Ovary (tissue), 9 donors: ENCODE results near the gene PHB1. TPM values are rescaled to one million over a fixed set of nuclear protein-coding genes. Genes with fewer than 3 reads are reported as not detected.

Source experiments
- DNase-seq, 5 donors: peaks; one replicate each; pipeline ENCODE4 v3.0.0-alpha.2; 2019 to 2020
- H3K27ac ChIP-seq, 2 donors: fragments of 200-600 bp; one replicate each; pipeline versions ENCODE4 v1.5.1 to v1.8.0; 2019 to 2022
- H3K27me3 ChIP-seq: fragments of 200-600 bp; one replicate; pipeline ENCODE4 v1.8.0; 2022
- H3K36me3 ChIP-seq: fragments of 200-600 bp; sonication (generic); one replicate; pipeline ENCODE4 v1.5.1; 2019
- H3K4me1 ChIP-seq: one replicate; pipeline ENCODE4 v1.8.1; 2013; ENCODE audit warnings: mild to moderate bottlenecking, moderate library complexity; ENCODE audit not compliant: insufficient read depth
- H3K4me3 ChIP-seq: fragments of 200-600 bp; sonication (generic); one replicate; pipeline ENCODE4 v1.5.1; 2017
- H3K9me3 ChIP-seq, 2 donors: fragments of 200-600 bp in 1 of 2; sonication (generic) in 1 of 2; one replicate each; pipeline versions ENCODE4 v1.5.1 to v1.8.1; 2013 to 2019; ENCODE audit warnings: mild to moderate bottlenecking in 1 of 2, moderate library complexity in 1 of 2
- CTCF ChIP-seq, 3 donors: fragments of 450-650 bp in 2 of 3; fragments of 200-600 bp in 1 of 3; IDR thresholded peaks; one replicate each; pipeline versions ENCODE4 v1.5.1 to v1.8.0; 2016 to 2022; ENCODE audit warnings: antibody characterized with exemption in 3 of 3, mild to moderate bottlenecking in 1 of 3
- EP300 ChIP-seq: sonication (generic); formaldehyde crosslinking; IDR thresholded peaks from one replicate; pipeline ENCODE4 v1.6.1; 2017; ENCODE audit warnings: antibody characterized with exemption
- POLR2A ChIP-seq: fragments of 450-650 bp; IDR thresholded peaks from one replicate; pipeline ENCODE4 v1.6.1; 2017; ENCODE audit warnings: antibody characterized with exemption, mild to moderate bottlenecking, moderate library complexity
- WGBS, 3 donors: extraction: QIAGEN DNeasy Blood & Tissue Kit in 1 of 3; methylation state at CpG; one replicate each; pipeline versions ENCODE4 v1.1.5 to v1.1.7; 2013 to 2017; 5-methylcytosine and 5-hydroxymethylcytosine counted together
- intact Hi-C, 4 donors: fragments of 100-400 bp; cut with DNase I; formaldehyde crosslinking; loops; one replicate each; pipeline versions ENCODE4 v1.11.0 to v1.15.1; 2022 to 2023
- polyA plus RNA-seq, 2 donors: library from polyadenylated mRNA; stranded (reverse); fragments of 200-250 nt in 1 of 2; fragments of 350-450 nt in 1 of 2; fragmentation: Illumina TruSeq in 1 of 2; extraction: RNeasy Lipid Tissue Mini Kit (QIAGEN cat#74804) in 1 of 2; gene quantifications; one replicate each; pipeline ENCODE4 v1.2.3, GENCODE V29; 2013 to 2014
- total RNA-seq, 7 donors: library from RNA; depleted of rRNA in 2 of 7; stranded (reverse); fragments of >200 nt in 2 of 7; fragmentation: NEBNext Ultra II Directional in 3 of 7; extraction: Animal tissue kit (Norgen Biotek cat#: 25700) in 3 of 7; gene quantifications; one replicate each; pipeline versions ENCODE4 v1.1.0 to v1.2.4, GENCODE V29; 2016 to 2023
- donor health status: DM: no; HTN: no; CAD: no; lungs with moderate emphysema.
- donor health status: DM: no; HTN: no; CAD: no.
- donor health status: Bipolar disorder and iron deficiency.
- donor health status: DM: yes; HTN: yes; CAD: no.
- donor health status: DM: no; HTN: no; CAD: no.
- donor health status: DM: yes; HTN: yes; CAD: no.

Gene PHB1
- total and polyA plus RNA-seq, 9 donors = 46.0 to 148 (median 106) TPM

- no peaks in the 10 kb centered on the region for H3K36me3 ChIP-seq
- DNase-seq = no peak
- no peak overlapping the region for H3K4me3 ChIP-seq
- H3K27me3 ChIP-seq = no peaks in the 10 kb centered on the region
- no peak for TF ChIP-seq POLR2A
- TF ChIP-seq CTCF (IDR thresholded peaks at IDR 0.05) = no peak
- no peak for TF ChIP-seq EP300
- no peak overlapping the region for H3K27ac ChIP-seq
- 85 to 97% (median 86%) methylated on average over 6 of the region's 6 CpGs for WGBS, 3 donors
- intact Hi-C loops = no loop called here
- no peaks in the 10 kb centered on the region for H3K9me3 ChIP-seq
- no peaks in the 10 kb centered on the region for H3K4me1 ChIP-seq
These were observed 41.6 kb downstream of the PHB1 start for GRCh38 chr17:49373115-49373514.

GRCh38 chr17:49372425-49372824, 42.3 kb downstream of the PHB1 start:
- Histone ChIP-seq H3K4me3 (no peak overlapping the region), H3K4me1 (no peaks in the 10 kb centered on the region), H3K27me3 (no peaks in the 10 kb centered on the region), H3K27ac (no peak overlapping the region), H3K36me3 (no peaks in the 10 kb centered on the region), H3K9me3 (no peaks in the 10 kb centered on the region)
- intact Hi-C loops = no loop called here
- TF ChIP-seq CTCF (IDR thresholded peaks at IDR 0.05) (no peak), POLR2A (no peak), EP300 (no peak)
- no peak for DNase-seq
- 80 to 91% (median 88%) methylated on average over 7 of the region's 7 CpGs for WGBS, 3 donors

- TF ChIP-seq EP300 = no peak
- no peak for TF ChIP-seq CTCF (IDR thresholded peaks at IDR 0.05)
- TF ChIP-seq POLR2A = no peak
- DNase-seq = no peak
- H3K27ac ChIP-seq = no peak overlapping the region
- intact Hi-C loops = no loop called here
- H3K36me3 ChIP-seq = no peaks in the 10 kb centered on the region
- H3K4me1 ChIP-seq = no peaks in the 10 kb centered on the region
- no peaks in the 10 kb centered on the region for H3K9me3 ChIP-seq
- H3K4me3 ChIP-seq = no peak overlapping the region
- WGBS, 3 donors = 48 to 52% (median 50%) methylated on average over 13 of the region's 13 CpGs
- H3K27me3 ChIP-seq = no peaks in the 10 kb centered on the region
These were observed 43.5 kb downstream of the PHB1 start for GRCh38 chr17:49370971-49371834.

- H3K4me3 ChIP-seq = no peak overlapping the region
These were observed 44.9 kb downstream of the PHB1 start for GRCh38 chr17:49369760-49370159.

GRCh38 chr17:49369089-49369488, 45.6 kb downstream of the PHB1 start:
- H3K9me3 ChIP-seq = no peaks in the 10 kb centered on the region
- H3K27ac ChIP-seq = no peak overlapping the region
- no peak overlapping the region for H3K4me3 ChIP-seq
- no peak for DNase-seq
- H3K36me3 ChIP-seq = no peaks in the 10 kb centered on the region
- intact Hi-C loops = no loop called here
- TF ChIP-seq POLR2A (no peak), EP300 (no peak), CTCF (IDR thresholded peaks at IDR 0.05) (no peak)
- WGBS, 3 donors = 61 to 86% (median 83%) methylated on average over 1 of the region's 1 CpG
- no peaks in the 10 kb centered on the region for H3K27me3 ChIP-seq
- H3K4me1 ChIP-seq = no peaks in the 10 kb centered on the region

More at GRCh38 chr17:49369760-49370159, 44.9 kb downstream of the PHB1 start:
- Histone ChIP-seq H3K4me1 (no peaks in the 10 kb centered on the region), H3K27me3 (no peaks in the 10 kb centered on the region), H3K27ac (no peak overlapping the region), H3K36me3 (no peaks in the 10 kb centered on the region), H3K9me3 (no peaks in the 10 kb centered on the region)
- TF ChIP-seq EP300 = no peak
- 96 to 100% (median 97%) methylated on average over 1 of the region's 1 CpG for WGBS, 3 donors
- DNase-seq = no peak
- intact Hi-C loops = no loop called here
